Erythroblast (primary cell): ENCODE measurements around the gene NCAM2.

ENCODE experiments used
- GATA1 ChIP-seq: IDR thresholded peaks from 2 replicates; pipeline ENCODE4 v1.6.1; 2011; ENCODE audit warnings: low read depth, mild to moderate bottlenecking, control low read depth, low read length, moderate library complexity
- POLR2A ChIP-seq: IDR thresholded peaks from 2 replicates; pipeline ENCODE4 v1.6.1; 2011; ENCODE audit warnings: mild to moderate bottlenecking, low read length

GRCh38 chr21:21174676-21175075 lies 176.5 kb downstream of the NCAM2 start:
- TF ChIP-seq POLR2A: no peak
- no peak for TF ChIP-seq GATA1
